IMR-90 (cell line): ENCODE data around the gene CPLX1.

ENCODE experiments used
- BHLHE40 ChIP-seq: fragments of 150-350 bp; IDR thresholded peaks from 2 replicates; pipeline ENCODE4 v1.6.1; 2016; ENCODE audit warnings: mild to moderate bottlenecking, low read depth, low read length
- CTCF ChIP-seq: conservative IDR thresholded peaks from 2 replicates; pipeline ENCODE4 v1.5.1; 2012; ENCODE audit warnings: mild to moderate bottlenecking, low read depth, low read length, improper control_type of control experiment

- TF ChIP-seq BHLHE40 (no peak), CTCF (no peak)
Observed at GRCh38 chr4:763191-763810, 62.6 kb downstream of the CPLX1 start.
